GM12875 (cell line): Measurements from ENCODE around the gene SLC12A7.

Source experiments
- H3K4me3 ChIP-seq: one replicate; pipeline ENCODE4 v1.5.1; 2011; ENCODE audit warnings: low read depth, low read length, control low read depth
- CTCF ChIP-seq: IDR thresholded peaks from 2 replicates; pipeline ENCODE4 v1.5.1; 2011; ENCODE audit warnings: low read depth, mild to moderate bottlenecking, control low read depth, inconsistent platforms, low read length, moderate library complexity, borderline replicate concordance; ENCODE audit not compliant: insufficient read depth

Gene SLC12A7

GRCh38 chr5:1090538-1090937 is 21.3 kb downstream of the SLC12A7 start:
- H3K4me3 ChIP-seq = no peak overlapping the region
- TF ChIP-seq CTCF = no peak

GRCh38 chr5:1089621-1090040 is 22.2 kb downstream of the SLC12A7 start:
- H3K4me3 ChIP-seq = no peak overlapping the region
- no peak for TF ChIP-seq CTCF

DNA sequence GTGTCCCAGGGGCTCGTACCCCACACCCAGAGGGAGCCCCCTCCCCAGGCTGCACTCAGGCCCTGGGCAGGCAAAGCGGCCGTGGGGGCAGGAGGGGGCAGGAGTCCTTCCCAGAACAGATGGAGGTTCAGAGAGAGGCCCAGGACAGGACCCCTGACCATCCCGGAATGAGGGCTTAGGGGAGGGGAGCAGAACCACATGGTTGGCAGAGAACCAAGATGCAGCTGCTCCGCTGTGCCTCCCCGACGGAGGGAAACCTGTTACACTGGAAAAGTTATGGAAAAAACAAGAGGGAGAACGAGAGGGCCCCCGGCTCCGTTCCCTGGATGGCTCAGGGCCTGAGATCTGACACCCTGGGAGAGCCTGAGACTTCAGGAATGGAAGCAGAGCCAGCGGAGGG is 22.7 kb downstream of the SLC12A7 start:
- no peak for TF ChIP-seq CTCF
- no peak overlapping the region for H3K4me3 ChIP-seq

DNA sequence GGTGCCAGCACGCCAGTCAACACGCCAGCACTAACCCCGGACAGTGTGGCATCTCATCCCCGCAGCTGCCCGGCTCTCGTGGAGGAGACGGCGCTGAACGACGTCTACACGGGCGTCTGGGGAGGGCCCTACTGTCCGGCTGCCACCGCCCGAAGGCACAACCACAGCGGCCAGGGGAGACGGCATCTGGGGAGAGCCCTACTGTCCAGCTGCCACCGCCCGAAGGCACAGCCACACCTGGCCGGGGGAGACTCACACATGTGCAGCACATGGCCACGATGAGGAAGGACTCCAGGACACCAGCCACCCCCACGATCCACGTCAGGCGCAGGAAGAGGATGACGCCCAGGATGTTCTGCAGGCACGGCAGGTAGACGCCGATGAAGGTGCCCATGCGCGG is 23.1 kb downstream of the SLC12A7 start:
- TF ChIP-seq CTCF = no peak
- no peak overlapping the region for H3K4me3 ChIP-seq

DNA sequence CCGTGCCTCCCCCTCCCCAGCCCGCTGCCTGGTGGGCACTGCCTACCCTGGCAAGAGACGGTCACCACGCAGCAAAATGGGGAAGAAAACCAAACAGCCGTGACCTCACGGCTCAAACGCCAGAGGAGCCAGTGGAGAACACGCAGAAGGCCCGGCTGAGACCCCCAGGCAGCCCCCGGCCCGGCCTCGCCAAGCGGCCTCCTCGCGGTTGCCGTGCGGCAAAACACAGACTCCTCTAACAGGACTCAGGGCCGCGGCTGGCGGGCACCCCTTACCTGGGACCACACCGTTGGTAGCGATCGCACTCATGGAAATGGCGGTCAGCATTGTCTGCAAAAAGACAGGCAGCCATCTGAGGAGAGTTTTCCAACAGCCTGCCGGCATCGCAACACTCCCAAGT is 23.8 kb downstream of the SLC12A7 start:
- H3K4me3 ChIP-seq = no peak overlapping the region
- no peak for TF ChIP-seq CTCF

DNA sequence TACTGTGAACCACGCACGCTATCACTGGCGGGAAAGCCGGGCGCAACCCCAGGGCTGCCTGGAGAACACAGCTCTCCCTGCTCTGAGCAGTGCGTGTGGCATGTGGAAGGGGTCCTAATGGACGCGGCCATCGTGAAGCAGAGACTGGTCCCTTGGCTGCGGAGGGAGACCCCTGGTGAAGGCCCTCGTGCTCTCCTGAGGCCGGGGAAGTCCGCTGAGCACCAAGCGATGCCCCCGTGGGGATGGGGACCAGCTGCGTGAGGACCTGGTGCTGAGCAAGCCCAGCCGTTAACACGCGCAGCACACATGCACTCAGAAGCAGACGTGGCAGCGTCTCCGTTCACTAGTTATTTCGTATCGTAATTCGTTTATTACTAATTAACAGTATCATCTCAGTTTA is 24.4 kb downstream of the SLC12A7 start:
- no peak for TF ChIP-seq CTCF
- no peak overlapping the region for H3K4me3 ChIP-seq

- H3K4me3 ChIP-seq = no peak overlapping the region
- TF ChIP-seq CTCF = no peak
Observed at GRCh38 chr5:1086871-1087270, 25.0 kb downstream of the SLC12A7 start.
